ENCODE results near the gene NTMT2. TPM values are rescaled to one million over a fixed set of nuclear protein-coding genes. Genes with fewer than 3 reads are reported as not detected.

Gene NTMT2
- total and polyA plus RNA-seq, 5 donors from 2014 or later: not detected

- H3K36me3 Mint-ChIP-seq: no peaks in the 10 kb centered on the region
- H3K4me1 Mint-ChIP-seq: peaks cover 0 to 15% (median 5%) of the 10 kb centered on the region in 4 donors
- H3K4me3 ChIP-seq (ENCODE audit: low read depth, low read length): no peak overlapping the region
- DNase-seq (peak in 1 of 3 donors; percentile 18), ATAC-seq (ENCODE audit: low read depth in 2 of 2) (peak in 1 of 2 donors; percentile 28)
- peaks cover 4% of the 10 kb centered on the region for H3K27me3 ChIP-seq (ENCODE audit: control insufficient read depth, insufficient read depth, low read length)
- peaks cover 0 to 4% of the 10 kb centered on the region in 2 experiments for H3K9me3 ChIP-seq (ENCODE audit: control insufficient read depth in 2 of 2, low read length in 2 of 2)
- H3K9me3 Mint-ChIP-seq: peaks cover 0 to 7% (median 1%) of the 10 kb centered on the region in 7 donors
- H3K27ac ChIP-seq (ENCODE audit: insufficient read depth, low read length, poor library complexity, severe bottlenecking): no peak overlapping the region
- H3K4me1 ChIP-seq (ENCODE audit: control insufficient read depth, insufficient read depth, low read length, poor library complexity, severe bottlenecking): no peaks in the 10 kb centered on the region
- no peak overlapping the region for H3K27ac Mint-ChIP-seq
- H3K36me3 ChIP-seq (ENCODE audit: control insufficient read depth, insufficient read depth, low read length): no peaks in the 10 kb centered on the region
- peaks cover 8% of the 10 kb centered on the region for H3K27me3 Mint-ChIP-seq
- no peak overlapping the region for H3K4me3 Mint-ChIP-seq
Measured at GRCh38 chr1:170146720-170147263, 1.0 kb downstream of the NTMT2 start.

DNA sequence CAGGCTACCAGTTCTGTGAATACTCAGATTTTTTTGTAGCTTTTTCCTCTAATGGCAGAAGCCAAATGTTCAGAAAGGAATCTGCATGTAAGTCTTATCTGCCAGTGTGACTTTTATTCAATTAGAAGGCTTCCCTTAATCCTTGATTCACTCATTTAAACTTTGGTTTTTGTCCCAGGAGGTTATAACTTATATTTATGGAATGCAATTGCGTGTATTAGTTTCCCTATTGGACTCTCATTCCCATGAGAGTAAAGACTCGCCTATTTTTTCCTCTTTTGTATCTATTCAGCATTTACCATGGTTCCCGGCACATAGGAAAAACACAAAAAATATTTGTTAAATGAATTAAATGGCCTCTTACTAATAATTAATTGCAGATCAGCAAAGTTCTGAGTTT is 3.5 kb downstream of the NTMT2 start:
- no peak for ATAC-seq (ENCODE audit: low read depth in 2 of 2)
- Histone ChIP-seq H3K27me3 (ENCODE audit: control insufficient read depth, insufficient read depth, low read length) (peaks cover 4% of the 10 kb centered on the region), H3K4me1 (ENCODE audit: control insufficient read depth, insufficient read depth, low read length, poor library complexity, severe bottlenecking) (no peaks in the 10 kb centered on the region), H3K9me3 (ENCODE audit: control insufficient read depth in 2 of 2, low read length in 2 of 2) (peaks cover 0 to 12% of the 10 kb centered on the region in 2 experiments), H3K4me3 (ENCODE audit: low read depth, low read length) (no peak overlapping the region), H3K36me3 (ENCODE audit: control insufficient read depth, insufficient read depth, low read length) (no peaks in the 10 kb centered on the region), H3K27ac (ENCODE audit: insufficient read depth, low read length, poor library complexity, severe bottlenecking) (no peak overlapping the region)
- no peak for DNase-seq
- H3K27ac Mint-ChIP-seq: no peak overlapping the region
- H3K4me3 Mint-ChIP-seq: no peak overlapping the region
- H3K4me1 Mint-ChIP-seq: peaks cover 0 to 15% (median 5%) of the 10 kb centered on the region in 4 donors
- H3K36me3 Mint-ChIP-seq: no peaks in the 10 kb centered on the region
- peaks cover 8% of the 10 kb centered on the region for H3K27me3 Mint-ChIP-seq
- H3K9me3 Mint-ChIP-seq: peaks cover 1 to 12% (median 7%) of the 10 kb centered on the region in 7 donors

- no peak for DNase-seq
- no peak overlapping the region for H3K27ac Mint-ChIP-seq
- peaks cover 13% of the 10 kb centered on the region for H3K27me3 Mint-ChIP-seq
Measured at GRCh38 chr1:170150016-170150415, 4.3 kb downstream of the NTMT2 start.

DNA sequence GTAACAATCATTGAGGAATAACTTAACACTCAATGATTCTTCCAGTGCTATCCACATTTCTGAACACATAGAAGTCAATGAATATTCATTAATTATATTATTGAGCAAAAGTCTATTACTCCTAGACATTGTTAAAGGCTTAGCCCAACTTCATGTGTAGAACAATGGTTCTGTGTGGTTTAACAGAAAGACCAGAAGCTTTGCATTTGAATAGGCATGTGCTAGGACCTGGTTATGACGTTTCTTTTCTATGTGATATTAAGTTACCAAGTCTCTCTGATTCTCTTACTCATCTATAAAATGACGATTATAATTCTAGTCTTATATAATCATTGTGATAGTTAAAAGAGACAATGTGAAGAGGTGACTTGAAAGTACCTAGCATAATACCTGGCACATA is 5.2 kb downstream of the NTMT2 start:
- Histone ChIP-seq H3K27me3 (ENCODE audit: control insufficient read depth, insufficient read depth, low read length) (peaks cover 4% of the 10 kb centered on the region), H3K4me3 (ENCODE audit: low read depth, low read length) (no peak overlapping the region), H3K4me1 (ENCODE audit: control insufficient read depth, insufficient read depth, low read length, poor library complexity, severe bottlenecking) (no peaks in the 10 kb centered on the region), H3K36me3 (ENCODE audit: control insufficient read depth, insufficient read depth, low read length) (no peaks in the 10 kb centered on the region), H3K9me3 (ENCODE audit: control insufficient read depth in 2 of 2, low read length in 2 of 2) (peaks cover 0 to 9% of the 10 kb centered on the region in 2 experiments), H3K27ac (ENCODE audit: insufficient read depth, low read length, poor library complexity, severe bottlenecking) (no peak overlapping the region)
- Mint-ChIP-seq H3K27ac (no peak overlapping the region), H3K27me3 (peaks cover 14% of the 10 kb centered on the region), H3K4me3 (no peak overlapping the region), H3K9me3 (peaks cover 1 to 15% (median 10%) of the 10 kb centered on the region in 7 donors), H3K36me3 (no peaks in the 10 kb centered on the region), H3K4me1 (peaks cover 0 to 15% (median 5%) of the 10 kb centered on the region in 4 donors)
- DNase-seq (no peak), ATAC-seq (ENCODE audit: low read depth in 2 of 2) (no peak)

More at GRCh38 chr1:170150016-170150415, 4.3 kb downstream of the NTMT2 start:
- Mint-ChIP-seq H3K4me3 (no peak overlapping the region), H3K4me1 (peaks cover 0 to 15% (median 5%) of the 10 kb centered on the region in 4 donors), H3K9me3 (peaks cover 1 to 14% (median 8%) of the 10 kb centered on the region in 7 donors), H3K36me3 (no peaks in the 10 kb centered on the region)
- no peaks in the 10 kb centered on the region for H3K4me1 ChIP-seq (ENCODE audit: control insufficient read depth, insufficient read depth, low read length, poor library complexity, severe bottlenecking)
- H3K36me3 ChIP-seq (ENCODE audit: control insufficient read depth, insufficient read depth, low read length): no peaks in the 10 kb centered on the region
- peaks cover 4% of the 10 kb centered on the region for H3K27me3 ChIP-seq (ENCODE audit: control insufficient read depth, insufficient read depth, low read length)
- H3K4me3 ChIP-seq (ENCODE audit: low read depth, low read length): no peak overlapping the region
- no peak for ATAC-seq (ENCODE audit: low read depth in 2 of 2)
- no peak overlapping the region for H3K27ac ChIP-seq (ENCODE audit: insufficient read depth, low read length, poor library complexity, severe bottlenecking)
- peaks cover 0 to 9% of the 10 kb centered on the region in 2 experiments for H3K9me3 ChIP-seq (ENCODE audit: control insufficient read depth in 2 of 2, low read length in 2 of 2)

DNA sequence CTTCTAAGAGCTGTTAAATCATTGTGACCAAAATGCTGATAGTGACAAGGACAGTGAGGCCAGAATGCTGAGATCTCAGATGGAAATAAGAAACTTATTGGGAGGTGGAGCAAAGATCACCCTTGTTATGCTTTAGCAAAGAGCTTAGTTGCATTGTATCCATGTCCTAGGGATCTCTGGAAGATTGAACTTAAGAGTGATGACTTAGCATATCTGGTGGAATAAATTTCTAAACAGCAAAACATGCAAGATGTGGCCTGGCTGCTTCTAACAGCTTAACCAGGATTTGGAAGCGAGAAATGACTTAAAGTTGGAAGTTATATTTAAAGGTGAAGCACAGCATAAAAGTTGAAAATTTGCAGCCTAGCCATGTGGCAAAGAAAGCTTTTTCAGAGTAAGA is 7.7 kb downstream of the NTMT2 start:
- ATAC-seq (ENCODE audit: low read depth in 2 of 2) (no peak), DNase-seq (no peak)
- H3K9me3 Mint-ChIP-seq: peaks cover 0 to 15% (median 7%) of the 10 kb centered on the region in 7 donors

DNA sequence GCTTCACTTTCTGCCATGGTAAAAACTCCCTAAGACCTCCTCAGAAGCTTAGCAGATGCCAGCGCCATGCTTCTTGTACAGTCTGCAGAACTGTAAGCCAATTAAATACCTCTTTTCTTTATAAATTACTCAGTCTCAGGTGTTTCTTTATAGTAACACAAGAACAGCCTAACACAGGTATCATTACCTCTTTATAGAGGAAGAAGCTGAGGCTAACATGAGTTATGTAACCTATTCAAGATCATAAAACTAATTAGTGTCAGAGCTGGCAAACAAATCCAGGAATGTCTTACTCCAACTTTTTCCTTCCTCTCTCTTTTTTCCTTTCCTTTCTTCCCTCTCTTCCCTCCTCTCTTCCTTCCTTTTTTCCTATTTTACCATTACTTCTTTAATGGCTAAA is 9.3 kb downstream of the NTMT2 start:
- H3K4me1 ChIP-seq (ENCODE audit: control insufficient read depth, insufficient read depth, low read length, poor library complexity, severe bottlenecking): no peaks in the 10 kb centered on the region
- H3K27ac ChIP-seq (ENCODE audit: insufficient read depth, low read length, poor library complexity, severe bottlenecking): no peak overlapping the region
- Mint-ChIP-seq H3K9me3 (peaks cover 0 to 15% (median 7%) of the 10 kb centered on the region in 7 donors), H3K4me3 (no peak overlapping the region), H3K27me3 (peaks cover 6% of the 10 kb centered on the region), H3K27ac (no peak overlapping the region), H3K36me3 (no peaks in the 10 kb centered on the region), H3K4me1 (no peaks in the 10 kb centered on the region)
- H3K9me3 ChIP-seq (ENCODE audit: control insufficient read depth in 2 of 2, low read length in 2 of 2): peaks cover 0 to 9% of the 10 kb centered on the region in 2 experiments
- H3K36me3 ChIP-seq (ENCODE audit: control insufficient read depth, insufficient read depth, low read length): no peaks in the 10 kb centered on the region
- no peaks in the 10 kb centered on the region for H3K27me3 ChIP-seq (ENCODE audit: control insufficient read depth, insufficient read depth, low read length)
- ATAC-seq (ENCODE audit: low read depth in 2 of 2): no peak
- H3K4me3 ChIP-seq (ENCODE audit: low read depth, low read length): no peak overlapping the region
- no peak for DNase-seq

More for the DNA sequence above, 7.7 kb downstream of the NTMT2 start:
- Histone ChIP-seq H3K27me3 (ENCODE audit: control insufficient read depth, insufficient read depth, low read length) (peaks cover 4% of the 10 kb centered on the region), H3K36me3 (ENCODE audit: control insufficient read depth, insufficient read depth, low read length) (no peaks in the 10 kb centered on the region), H3K9me3 (ENCODE audit: control insufficient read depth in 2 of 2, low read length in 2 of 2) (peaks cover 0 to 9% of the 10 kb centered on the region in 2 experiments), H3K4me3 (ENCODE audit: low read depth, low read length) (no peak overlapping the region), H3K4me1 (ENCODE audit: control insufficient read depth, insufficient read depth, low read length, poor library complexity, severe bottlenecking) (no peaks in the 10 kb centered on the region), H3K27ac (ENCODE audit: insufficient read depth, low read length, poor library complexity, severe bottlenecking) (no peak overlapping the region)
- Mint-ChIP-seq H3K4me1 (no peaks in the 10 kb centered on the region), H3K27me3 (peaks cover 9% of the 10 kb centered on the region), H3K4me3 (no peak overlapping the region), H3K27ac (no peak overlapping the region), H3K36me3 (no peaks in the 10 kb centered on the region)

DNA sequence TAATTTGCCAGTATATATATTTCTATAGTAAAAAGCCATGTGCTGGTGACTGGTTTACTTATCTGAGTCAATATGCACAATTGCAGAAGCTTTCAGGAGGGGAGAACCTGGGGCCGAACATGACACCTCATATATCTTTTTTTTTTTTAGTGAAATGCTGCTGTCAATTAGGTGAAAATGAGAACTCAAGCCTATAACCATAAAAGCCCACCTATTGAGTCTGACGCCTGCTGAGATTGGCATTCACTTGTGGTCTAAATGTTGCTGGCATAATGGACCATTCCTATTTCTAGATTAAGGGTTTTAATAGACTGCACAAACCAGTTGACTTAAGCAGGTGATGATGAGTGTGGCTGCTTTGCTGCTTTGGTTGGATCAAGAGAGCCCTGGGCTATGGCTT is 10.8 kb downstream of the NTMT2 start:
- H3K4me1 Mint-ChIP-seq: no peaks in the 10 kb centered on the region
- Histone ChIP-seq H3K27me3 (ENCODE audit: control insufficient read depth, insufficient read depth, low read length) (no peaks in the 10 kb centered on the region), H3K4me1 (ENCODE audit: control insufficient read depth, insufficient read depth, low read length, poor library complexity, severe bottlenecking) (no peaks in the 10 kb centered on the region), H3K27ac (ENCODE audit: insufficient read depth, low read length, poor library complexity, severe bottlenecking) (no peak overlapping the region), H3K36me3 (ENCODE audit: control insufficient read depth, insufficient read depth, low read length) (no peaks in the 10 kb centered on the region), H3K9me3 (ENCODE audit: control insufficient read depth in 2 of 2, low read length in 2 of 2) (peaks cover 0 to 9% of the 10 kb centered on the region in 2 experiments), H3K4me3 (ENCODE audit: low read depth, low read length) (no peak overlapping the region)
- H3K27ac Mint-ChIP-seq: no peak overlapping the region
- no peak for DNase-seq
- peaks cover 6% of the 10 kb centered on the region for H3K27me3 Mint-ChIP-seq
- peaks cover 0 to 15% (median 7%) of the 10 kb centered on the region in 7 donors for H3K9me3 Mint-ChIP-seq
- H3K4me3 Mint-ChIP-seq: no peak overlapping the region
- H3K36me3 Mint-ChIP-seq: no peaks in the 10 kb centered on the region
- no peak for ATAC-seq (ENCODE audit: low read depth in 2 of 2)

DNA sequence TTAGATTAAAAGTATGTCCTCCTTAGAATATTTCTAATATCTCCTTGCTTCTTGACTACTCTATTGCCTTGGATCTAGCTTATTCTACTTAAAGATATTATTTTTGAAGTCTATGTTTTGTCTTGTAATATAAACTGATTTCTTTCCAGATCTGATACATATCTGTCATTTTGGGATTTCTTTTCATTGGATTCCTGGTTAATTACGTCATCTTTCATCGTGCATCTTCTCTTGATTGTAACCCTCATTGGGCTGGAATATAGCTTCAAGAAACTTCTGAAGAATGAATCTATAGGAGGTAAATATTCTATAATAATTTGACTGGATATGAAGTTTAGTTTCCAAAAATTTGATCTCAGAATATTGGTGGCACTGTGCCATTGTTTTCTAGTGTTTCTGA is 12.1 kb downstream of the NTMT2 start:
- Mint-ChIP-seq H3K27ac (no peak overlapping the region), H3K4me3 (no peak overlapping the region), H3K36me3 (no peaks in the 10 kb centered on the region), H3K9me3 (peaks cover 0 to 13% (median 4%) of the 10 kb centered on the region in 7 donors), H3K27me3 (peaks cover 12% of the 10 kb centered on the region), H3K4me1 (no peaks in the 10 kb centered on the region)
- ATAC-seq (ENCODE audit: low read depth in 2 of 2) (no peak), DNase-seq (no peak)
- H3K27ac ChIP-seq (ENCODE audit: insufficient read depth, low read length, poor library complexity, severe bottlenecking): no peak overlapping the region
- no peaks in the 10 kb centered on the region for H3K36me3 ChIP-seq (ENCODE audit: control insufficient read depth, insufficient read depth, low read length)
- peaks cover 0 to 3% of the 10 kb centered on the region in 2 experiments for H3K9me3 ChIP-seq (ENCODE audit: control insufficient read depth in 2 of 2, low read length in 2 of 2)
- no peak overlapping the region for H3K4me3 ChIP-seq (ENCODE audit: low read depth, low read length)
- no peaks in the 10 kb centered on the region for H3K4me1 ChIP-seq (ENCODE audit: control insufficient read depth, insufficient read depth, low read length, poor library complexity, severe bottlenecking)
- H3K27me3 ChIP-seq (ENCODE audit: control insufficient read depth, insufficient read depth, low read length): no peaks in the 10 kb centered on the region

Measured in CD4-positive, CD25-positive, alpha-beta regulatory T cell (primary cell).